Neutrophil (primary cell): ENCODE measurements around the gene RABGAP1L.

ENCODE experiments used
- H3K27ac ChIP-seq: fragments of 200-600 bp; sonication (generic); 2 replicates; pipeline ENCODE4 v1.5.1; 2016; ENCODE audit warnings: mild to moderate bottlenecking, moderate library complexity
- H3K27me3 ChIP-seq: fragments of 200-600 bp; sonication (generic); 2 replicates; pipeline ENCODE4 v1.6.0; 2016; ENCODE audit warnings: mild to moderate bottlenecking
- H3K36me3 ChIP-seq: fragments of 200-600 bp; sonication (generic); 2 replicates; pipeline ENCODE4 v1.5.1; 2017
- H3K4me1 ChIP-seq, 2 experiments: fragments of 200-600 bp in 1 of 2; sonication (generic) in 1 of 2; 1 replicate in 1 of 2; 2 replicates in 1 of 2; pipeline versions ENCODE4 v1.5.1 to v1.6.1; 2013 to 2016; ENCODE audit warnings: low read depth in 1 of 2, low read length in 1 of 2, mild to moderate bottlenecking in 1 of 2, moderate library complexity in 1 of 2; ENCODE audit not compliant: control insufficient read depth in 1 of 2, insufficient read depth in 1 of 2
- H3K4me3 ChIP-seq, 2 experiments: fragments of 200-600 bp in 1 of 2; sonication (generic) in 1 of 2; 1 replicate in 1 of 2; 2 replicates in 1 of 2; pipeline ENCODE4 v1.5.1; 2013 to 2016; ENCODE audit warnings: low read depth in 1 of 2, low read length in 1 of 2, mild to moderate bottlenecking in 1 of 2, moderate library complexity in 1 of 2
- H3K9me3 ChIP-seq: fragments of 200-600 bp; sonication (generic); 2 replicates; pipeline ENCODE4 v1.5.1; 2016
- TF ChIP-seq, protein P1 (sequence below): fragments of 200-600 bp; sonication (generic); IDR thresholded peaks from 2 replicates; pipeline ENCODE4 v1.5.1; 2016; ENCODE audit warnings: antibody characterized with exemption

The RABGAP1L gene

DNA sequence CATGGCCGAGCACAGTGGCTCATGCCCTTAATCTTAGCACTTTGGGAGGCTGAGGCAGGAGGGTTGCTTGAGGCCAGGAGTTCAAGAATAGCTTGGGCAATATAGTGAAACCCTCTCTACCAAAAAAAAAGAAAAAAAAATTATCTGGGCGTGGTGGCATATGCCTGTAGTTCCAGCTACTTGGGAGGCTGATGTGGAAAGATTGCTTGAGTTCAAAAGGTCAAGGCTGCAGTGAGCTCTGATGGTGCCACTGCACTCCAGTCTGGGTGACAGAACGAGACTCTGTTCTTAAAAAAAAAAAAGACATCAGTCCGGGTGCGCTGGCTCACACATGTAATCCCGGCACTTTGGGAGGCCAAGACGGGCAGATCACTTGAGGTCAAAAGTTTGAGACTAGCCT, 589.3 kb downstream of the RABGAP1L start:
- TF ChIP-seq, protein P1, sequence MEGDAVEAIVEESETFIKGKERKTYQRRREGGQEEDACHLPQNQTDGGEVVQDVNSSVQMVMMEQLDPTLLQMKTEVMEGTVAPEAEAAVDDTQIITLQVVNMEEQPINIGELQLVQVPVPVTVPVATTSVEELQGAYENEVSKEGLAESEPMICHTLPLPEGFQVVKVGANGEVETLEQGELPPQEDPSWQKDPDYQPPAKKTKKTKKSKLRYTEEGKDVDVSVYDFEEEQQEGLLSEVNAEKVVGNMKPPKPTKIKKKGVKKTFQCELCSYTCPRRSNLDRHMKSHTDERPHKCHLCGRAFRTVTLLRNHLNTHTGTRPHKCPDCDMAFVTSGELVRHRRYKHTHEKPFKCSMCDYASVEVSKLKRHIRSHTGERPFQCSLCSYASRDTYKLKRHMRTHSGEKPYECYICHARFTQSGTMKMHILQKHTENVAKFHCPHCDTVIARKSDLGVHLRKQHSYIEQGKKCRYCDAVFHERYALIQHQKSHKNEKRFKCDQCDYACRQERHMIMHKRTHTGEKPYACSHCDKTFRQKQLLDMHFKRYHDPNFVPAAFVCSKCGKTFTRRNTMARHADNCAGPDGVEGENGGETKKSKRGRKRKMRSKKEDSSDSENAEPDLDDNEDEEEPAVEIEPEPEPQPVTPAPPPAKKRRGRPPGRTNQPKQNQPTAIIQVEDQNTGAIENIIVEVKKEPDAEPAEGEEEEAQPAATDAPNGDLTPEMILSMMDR = no peak
- H3K27ac ChIP-seq = no peak overlapping the region

DNA sequence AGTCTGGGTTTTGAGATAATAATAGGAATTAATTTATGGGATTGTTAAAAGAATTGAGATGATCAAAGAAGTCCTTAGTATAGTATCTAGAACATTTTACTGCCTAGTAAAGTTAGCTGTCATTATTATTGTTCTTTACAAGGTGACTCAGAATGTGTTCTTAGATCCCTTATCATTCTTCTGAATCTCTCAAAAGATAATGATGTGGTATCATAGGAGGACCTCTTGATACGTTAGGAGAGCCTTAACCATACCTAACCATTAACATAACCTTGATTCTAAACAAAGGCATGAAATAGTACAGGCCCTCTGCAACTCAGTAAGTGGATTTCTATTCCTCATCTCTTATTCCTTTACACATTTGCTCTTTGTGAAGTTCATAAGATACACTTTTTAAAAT, 593.8 kb downstream of the RABGAP1L start:
- TF ChIP-seq, protein P1 = no peak
- Histone ChIP-seq H3K4me1 (no peaks in the 10 kb centered on the region), H3K27me3 (no peaks in the 10 kb centered on the region), H3K36me3 (no peaks in the 10 kb centered on the region), H3K27ac (no peak overlapping the region), H3K4me3 (no peak overlapping the region), H3K9me3 (no peaks in the 10 kb centered on the region)

More for the DNA sequence above, 589.3 kb downstream of the RABGAP1L start:
- Histone ChIP-seq H3K4me1 (peaks cover 0 to 3% of the 10 kb centered on the region in 2 experiments), H3K9me3 (no peaks in the 10 kb centered on the region), H3K27me3 (no peaks in the 10 kb centered on the region), H3K36me3 (no peaks in the 10 kb centered on the region), H3K4me3 (no peak overlapping the region)

DNA sequence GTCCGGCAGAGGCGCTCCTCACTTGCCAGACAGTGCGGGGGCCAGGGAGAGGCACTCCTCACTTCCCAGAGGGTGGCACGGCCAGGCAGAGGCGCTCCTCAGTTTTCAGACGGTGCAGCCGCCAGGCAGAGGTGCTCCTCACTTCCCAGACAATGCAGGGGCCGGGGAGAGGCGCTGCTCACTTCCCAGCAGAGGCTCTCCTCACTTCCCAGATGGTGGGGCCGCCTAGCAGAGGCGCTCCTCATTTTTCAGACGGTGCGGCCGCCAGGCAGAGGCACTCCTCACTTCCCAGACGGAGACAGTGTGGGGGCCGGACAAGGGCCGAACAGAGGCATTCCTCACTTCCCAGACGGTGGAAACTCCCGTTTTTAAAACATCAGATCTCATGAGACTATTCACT, 602.0 kb downstream of the RABGAP1L start:
- H3K36me3 ChIP-seq = no peaks in the 10 kb centered on the region
- no peaks in the 10 kb centered on the region for H3K27me3 ChIP-seq
- no peak overlapping the region for H3K4me3 ChIP-seq
- H3K4me1 ChIP-seq = no peaks in the 10 kb centered on the region
- TF ChIP-seq, protein P1 = no peak
- H3K27ac ChIP-seq = no peak overlapping the region
- no peaks in the 10 kb centered on the region for H3K9me3 ChIP-seq

DNA sequence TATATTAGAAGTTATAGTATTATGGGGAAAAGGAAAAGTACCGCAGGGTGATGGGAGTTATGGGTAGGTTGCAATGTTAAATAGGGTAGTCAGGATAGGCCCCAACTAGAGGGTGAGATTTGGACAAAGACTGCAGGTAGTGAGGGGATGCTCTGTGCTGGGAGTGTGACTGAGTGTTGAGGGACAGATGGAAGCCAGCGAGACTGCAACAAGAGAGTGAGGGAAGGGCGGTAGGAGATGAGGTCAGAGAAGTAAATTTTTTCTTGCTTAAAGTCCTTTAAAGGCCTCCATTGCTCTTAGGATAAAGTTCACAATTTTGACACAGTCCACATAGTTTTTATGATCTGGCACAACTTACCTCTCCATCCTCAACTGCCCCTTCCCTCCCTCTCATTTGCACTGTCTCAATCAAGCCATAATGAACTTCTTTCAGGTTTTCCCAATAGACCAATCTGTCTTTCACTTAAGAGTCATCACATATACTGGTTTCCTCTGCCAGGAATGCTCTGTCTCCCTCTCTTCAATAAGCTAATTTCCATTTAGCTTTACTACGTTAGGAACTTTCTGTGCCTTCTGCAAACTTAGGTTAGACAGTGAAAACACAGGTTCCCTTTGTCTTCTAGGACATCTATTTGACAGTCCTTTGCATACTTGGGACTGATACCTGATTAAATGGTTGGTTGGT, 602.7 kb downstream of the RABGAP1L start:
- Histone ChIP-seq H3K27ac (no peak overlapping the region), H3K36me3 (no peaks in the 10 kb centered on the region), H3K27me3 (no peaks in the 10 kb centered on the region), H3K4me3 (no peak overlapping the region), H3K9me3 (no peaks in the 10 kb centered on the region), H3K4me1 (no peaks in the 10 kb centered on the region)
- TF ChIP-seq, protein P1 = no peak

DNA sequence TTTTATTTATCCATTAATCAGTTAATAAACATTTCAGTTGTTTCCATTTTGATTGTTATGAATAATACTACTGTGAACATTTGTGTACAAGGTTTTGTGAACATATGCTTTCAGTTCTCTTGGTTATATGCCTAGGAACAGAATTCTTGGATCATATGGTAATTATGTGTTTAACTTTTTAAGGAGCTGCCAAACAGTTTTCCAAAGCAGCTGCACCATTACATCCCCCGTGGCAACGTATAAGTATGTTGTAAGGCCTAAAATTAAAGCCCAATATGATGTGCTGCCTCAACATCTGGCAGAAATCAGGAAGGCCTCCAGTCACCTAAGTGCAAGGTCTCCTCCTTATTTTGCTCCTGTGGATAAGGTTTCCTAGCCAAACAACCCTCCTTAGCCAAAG, 604.9 kb downstream of the RABGAP1L start:
- H3K27me3 ChIP-seq = no peaks in the 10 kb centered on the region
- no peak overlapping the region for H3K27ac ChIP-seq
- no peaks in the 10 kb centered on the region for H3K4me1 ChIP-seq
- TF ChIP-seq, protein P1 = no peak
- no peaks in the 10 kb centered on the region for H3K36me3 ChIP-seq
- H3K9me3 ChIP-seq = no peaks in the 10 kb centered on the region
- H3K4me3 ChIP-seq = no peak overlapping the region
